Stimulated activated CD4-positive, alpha-beta T cell treated with anti-CD3 and anti-CD28 coated beads, Interleukin-2, amount 100 ng/mL, for 24 hours (primary cell): ENCODE measurements around the gene SPSB4.

Experiments used
- DNase-seq, 2 donors: peaks; one replicate each; pipeline ENCODE4 v3.0.0-alpha.2; 2020

SPSB4 gene

DNA sequence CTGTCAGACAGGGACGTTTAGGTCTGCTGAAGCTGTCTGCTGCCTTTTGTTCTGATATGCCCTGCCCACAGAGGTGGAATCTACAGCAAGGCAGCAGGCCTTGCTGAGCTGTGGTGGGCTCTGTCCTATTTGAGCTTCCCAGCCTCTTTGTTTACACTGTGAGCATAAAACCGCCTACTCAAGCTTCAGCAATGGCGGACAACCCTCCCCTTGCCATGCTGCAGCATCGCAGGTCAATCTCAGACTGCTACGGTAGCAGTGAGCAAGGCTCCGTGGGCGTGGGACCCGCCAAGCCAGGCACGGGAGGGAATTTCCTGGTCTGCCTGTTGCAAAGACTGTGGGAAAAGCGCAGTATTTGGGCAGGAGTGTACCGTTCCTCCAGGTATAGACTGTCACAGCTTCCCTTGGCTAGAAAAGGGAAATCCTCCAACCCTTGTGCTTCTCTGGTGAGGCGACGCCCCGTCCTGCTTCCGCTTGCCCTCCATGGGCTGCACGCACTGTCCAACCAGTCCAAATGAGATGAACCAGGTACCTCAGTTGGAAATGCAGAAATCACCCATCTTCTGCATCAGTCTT, 71.4 kb downstream of the SPSB4 start:
- no peak for DNase-seq

DNA sequence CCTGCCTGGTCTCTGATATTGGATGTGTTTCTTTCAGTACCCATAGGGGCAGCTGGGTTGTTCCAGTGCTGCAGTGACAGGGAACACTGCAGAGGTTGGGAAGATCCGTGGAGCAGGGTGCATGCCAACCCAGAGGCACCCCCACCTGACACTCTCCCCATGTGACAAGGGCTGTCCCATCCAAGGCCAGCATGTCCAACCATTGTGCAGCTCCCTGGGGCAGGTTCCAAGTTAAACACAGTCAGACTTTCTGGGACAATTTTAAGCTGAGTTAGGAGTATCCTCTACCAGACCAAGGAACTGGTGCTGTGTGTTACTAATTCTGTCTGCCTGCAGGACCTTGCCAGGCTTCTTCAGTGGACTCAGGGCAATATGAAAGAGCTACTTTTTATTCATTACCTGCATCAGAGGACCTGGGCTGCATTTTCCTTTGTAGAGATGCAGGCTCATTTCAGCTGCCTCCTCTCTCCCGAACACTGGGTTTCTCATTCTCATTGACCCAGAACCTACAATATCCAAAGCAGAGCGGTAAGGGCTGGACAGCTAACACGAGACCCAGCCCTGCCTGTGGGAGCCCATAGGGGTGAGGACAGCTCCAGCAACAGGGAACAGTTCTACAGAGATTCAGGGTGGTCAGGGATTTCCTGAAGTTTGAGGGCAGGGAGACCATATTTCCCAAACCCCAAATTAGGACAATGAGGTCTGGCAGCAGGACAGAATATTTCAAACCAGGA, 72.7 kb downstream of the SPSB4 start:
- no peak for DNase-seq

DNA sequence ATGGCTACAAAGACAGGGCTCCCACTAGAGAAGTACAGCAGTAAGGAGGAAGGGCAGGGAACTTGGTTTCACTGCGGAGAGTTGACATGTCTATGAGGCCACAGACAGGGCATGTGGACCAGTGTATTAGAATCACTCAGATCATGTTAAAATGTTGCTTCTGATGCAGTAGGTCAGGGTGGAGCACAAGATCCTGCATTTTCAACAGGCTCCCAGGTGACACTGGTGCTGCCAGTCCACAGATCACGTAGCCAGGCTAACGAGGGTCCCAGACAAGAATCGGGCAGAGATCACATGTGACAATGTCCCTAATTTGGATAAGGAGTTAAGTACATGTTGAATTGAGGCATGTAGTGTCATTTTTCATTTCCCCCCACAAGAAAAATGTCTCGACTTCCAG, 73.6 kb downstream of the SPSB4 start:
- no peak for DNase-seq

DNA sequence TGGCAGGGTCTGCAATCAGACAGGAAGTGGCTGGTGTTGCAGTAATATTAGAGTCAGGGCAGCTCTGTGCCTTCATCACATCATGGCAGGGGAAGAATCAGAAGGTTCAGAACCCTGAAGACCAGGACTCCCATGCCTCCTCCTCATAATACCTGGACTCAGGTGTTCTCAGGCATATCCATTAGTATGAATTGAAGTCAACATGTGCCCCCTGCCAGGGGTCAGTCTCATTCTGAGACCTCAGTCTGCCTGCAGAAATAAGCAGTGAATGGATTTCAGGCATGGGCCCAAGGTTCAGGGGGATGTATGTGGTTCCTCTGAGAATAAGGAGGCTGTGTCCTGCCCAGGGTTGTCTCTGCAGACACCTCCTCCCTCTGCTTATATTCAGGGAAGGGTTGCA, 74.2 kb downstream of the SPSB4 start:
- no peak for DNase-seq

DNA sequence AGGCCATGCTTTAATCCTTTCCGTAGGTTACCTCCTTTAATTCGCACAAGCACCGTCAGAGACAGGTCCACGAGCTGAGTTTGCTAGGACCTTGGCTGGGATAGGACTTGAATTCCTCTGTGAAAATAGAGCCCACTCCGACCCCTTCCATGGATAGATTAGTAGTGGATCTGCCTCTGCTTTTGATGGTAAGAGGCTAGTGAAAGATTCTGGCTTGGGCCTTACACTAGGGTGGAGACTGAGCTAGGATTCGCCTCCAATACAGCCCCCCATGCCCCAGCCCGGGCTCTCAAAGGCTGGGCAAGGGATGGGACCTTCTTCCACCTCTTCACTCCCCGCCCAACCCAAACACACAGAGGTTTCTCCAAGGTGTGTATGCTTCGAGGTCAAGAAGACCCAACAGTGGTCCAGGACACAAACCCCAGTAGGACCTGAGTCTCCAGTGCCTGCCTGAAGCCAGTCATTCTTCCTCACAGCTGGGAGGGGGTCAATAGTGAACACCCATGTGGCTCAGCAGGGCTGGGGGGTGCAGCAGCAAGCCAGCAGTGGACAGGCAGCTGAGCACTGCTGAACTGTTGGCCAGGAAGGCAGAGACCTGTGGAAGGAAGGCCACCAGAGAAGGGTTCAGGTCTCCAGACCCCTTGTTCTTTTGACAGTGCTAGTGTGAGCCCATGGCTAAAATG, 75.7 kb downstream of the SPSB4 start:
- no peak for DNase-seq

DNA sequence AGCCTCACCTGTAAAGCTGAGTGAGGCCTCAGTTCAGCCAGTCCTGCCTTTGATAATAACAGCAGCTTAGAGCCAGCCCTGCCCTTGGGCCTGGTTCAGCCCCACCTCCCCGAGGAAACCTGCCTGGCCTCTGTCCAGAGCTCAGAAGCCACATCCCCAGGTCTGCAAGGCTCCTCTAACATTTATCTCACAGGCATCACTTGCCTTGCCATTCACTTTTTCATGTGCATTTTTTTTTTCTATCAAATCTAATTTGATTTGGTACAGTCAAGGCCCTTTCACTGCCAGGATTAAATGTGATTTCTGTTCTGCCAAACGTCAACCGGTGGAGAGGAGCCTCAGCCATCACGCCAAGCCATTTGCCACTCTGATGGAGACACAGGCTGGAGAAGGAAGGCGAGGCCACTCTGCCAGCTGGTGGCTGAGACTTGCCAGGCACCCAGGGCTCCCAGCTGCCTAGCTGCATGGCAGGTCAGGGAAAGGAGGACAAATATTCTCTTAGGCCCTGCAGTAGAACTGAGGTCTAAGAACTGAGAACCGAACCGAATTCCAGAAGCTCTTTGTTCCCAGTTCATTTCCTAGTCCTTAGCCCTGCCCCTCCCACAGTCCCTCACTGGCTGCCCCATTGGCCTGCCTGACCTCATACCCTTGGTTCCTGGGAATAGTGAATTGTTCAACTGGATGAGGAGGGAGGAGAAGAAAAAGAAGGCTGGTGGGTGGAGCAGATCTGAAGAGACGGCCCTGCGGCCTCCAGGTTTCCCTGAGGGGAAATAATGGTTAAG, 76.4 kb downstream of the SPSB4 start:
- no peak for DNase-seq

DNA sequence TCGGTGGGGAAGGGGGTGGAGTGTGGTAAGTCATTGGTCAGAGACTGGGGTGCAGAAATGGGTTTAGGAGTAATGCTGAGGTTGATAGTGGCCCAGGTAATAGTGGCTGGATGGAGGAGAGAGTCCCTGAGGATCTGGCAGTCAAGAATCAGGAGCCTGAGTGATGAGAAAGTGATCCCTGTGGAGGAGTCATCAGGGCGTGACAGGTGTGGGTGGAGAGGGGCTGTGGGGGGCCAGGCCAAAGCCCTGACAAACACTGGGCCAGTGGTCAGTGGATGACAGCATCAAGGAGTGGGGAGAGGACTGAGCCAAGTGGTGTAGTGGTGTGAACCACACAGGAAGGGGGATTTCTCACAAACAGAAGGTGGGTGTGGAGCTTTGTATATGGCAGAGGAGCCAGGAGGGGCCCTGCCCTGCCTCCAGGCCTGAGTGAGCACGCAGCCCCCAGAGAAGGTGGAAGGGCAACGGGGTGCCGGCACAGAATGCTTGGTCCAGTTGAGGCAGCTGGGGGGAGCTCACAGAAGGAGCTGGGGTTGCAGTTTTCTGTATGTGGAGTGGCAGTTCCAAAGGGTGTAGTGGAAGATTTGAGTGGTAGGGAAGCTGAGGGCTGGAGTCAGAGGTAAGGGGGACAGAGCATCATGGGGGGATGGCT, 77.1 kb downstream of the SPSB4 start:
- no peak for DNase-seq

DNA sequence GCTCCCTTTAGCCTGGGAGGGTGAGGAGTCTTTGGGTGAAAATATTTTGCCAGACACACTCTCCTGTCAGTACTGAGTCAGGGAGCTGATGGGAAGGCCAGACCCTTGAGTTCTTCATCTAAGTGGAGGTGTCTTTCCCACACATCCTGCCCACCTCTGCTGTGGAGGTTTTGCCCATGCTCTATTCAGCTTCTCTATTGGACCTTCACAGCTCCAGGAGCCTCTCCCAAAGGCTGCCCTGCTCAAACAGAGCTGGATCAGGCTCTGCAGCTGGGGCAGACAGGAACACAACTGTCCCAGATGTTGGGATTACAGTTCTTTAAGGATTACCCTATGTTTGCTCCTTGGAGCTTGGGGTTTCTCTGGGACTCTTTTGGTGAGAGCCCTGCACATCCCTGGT, 77.9 kb downstream of the SPSB4 start:
- DNase-seq: no peak

DNA sequence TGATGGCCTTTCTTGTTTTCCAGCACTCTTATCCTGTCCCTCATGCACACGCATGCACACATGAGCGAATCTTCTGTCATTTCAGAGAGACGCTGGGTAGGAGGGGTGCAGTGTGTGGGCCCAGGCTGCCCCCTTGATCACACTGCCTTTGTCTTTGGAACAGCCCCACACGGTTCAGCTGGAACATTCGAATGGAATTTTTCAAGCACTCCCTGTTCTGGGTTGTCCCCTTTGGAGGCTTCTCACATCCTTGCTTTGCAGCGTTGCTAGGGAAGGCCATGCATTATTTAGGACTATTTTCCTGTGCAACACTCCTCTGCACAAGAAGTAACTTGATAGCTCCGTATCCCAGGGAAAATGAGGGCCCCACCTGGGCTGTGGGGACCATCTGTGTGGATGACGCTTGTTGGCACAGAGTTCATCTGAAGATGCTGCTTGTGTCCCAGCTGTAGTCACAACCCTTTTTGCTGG, 78.4 kb downstream of the SPSB4 start:
- no peak for DNase-seq

DNA sequence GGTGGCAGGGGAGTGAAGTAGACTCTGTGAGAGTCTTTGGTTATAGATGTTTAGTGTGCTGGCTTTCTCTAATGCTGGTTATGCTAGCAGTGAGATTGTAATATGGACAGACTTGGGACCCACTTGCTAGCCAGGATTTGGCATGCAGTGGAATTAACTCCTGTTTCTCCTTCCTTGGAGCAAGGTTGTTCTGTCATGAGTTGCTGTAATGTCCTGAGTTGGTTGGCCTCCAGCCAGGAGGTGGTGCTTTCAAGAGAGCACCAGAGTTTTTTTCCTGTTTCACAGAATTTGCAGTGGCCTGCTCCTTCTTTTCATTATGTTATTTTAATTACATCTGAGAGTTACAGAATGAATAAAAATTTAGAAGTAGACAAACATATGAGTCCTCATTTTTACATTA, 92.4 kb downstream of the SPSB4 start:
- DNase-seq: no peak

DNA sequence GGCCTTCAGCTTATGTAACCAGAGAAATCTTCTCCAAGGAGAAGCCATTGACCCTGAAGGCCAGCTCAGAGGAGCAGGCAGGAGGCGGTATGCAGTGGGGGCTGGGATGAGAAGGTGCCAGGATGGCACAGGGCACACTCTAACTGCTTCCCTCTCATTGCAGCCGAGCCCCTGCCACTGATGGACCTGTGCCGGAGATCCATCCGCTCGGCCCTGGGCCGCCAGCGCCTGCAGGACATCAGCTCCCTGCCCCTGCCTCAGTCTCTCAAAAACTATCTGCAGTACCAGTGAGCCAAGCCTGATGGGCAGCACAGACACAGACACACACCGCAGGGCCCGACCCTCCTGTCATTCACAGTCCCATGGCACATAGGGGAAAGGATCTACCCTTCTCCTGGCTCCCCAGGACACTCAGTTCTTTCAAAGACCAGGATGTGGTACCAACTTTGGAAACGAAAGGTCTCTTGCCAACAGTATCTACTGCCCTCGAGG, 95.9 kb downstream of the SPSB4 start:
- DNase-seq: no peak

DNA sequence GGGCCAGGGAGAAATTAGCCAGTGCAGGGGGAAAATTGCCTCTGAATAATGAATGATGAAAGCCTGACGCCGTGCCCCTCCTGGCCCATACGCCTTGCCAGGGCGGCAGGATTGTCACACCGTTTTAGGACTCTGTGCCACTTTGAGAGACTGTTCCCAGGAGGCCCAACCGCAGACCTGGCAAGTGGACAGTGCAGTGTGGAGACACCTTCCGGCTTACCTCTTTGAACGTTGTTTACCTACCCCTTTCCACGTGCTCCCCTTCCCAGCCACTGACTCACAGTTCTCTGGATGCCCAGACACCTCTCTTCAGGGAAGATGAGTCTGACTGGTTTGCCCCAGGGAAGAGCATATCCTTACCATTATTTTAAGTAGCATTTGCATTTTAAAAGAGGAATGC, 96.5 kb downstream of the SPSB4 start:
- no peak for DNase-seq

DNA sequence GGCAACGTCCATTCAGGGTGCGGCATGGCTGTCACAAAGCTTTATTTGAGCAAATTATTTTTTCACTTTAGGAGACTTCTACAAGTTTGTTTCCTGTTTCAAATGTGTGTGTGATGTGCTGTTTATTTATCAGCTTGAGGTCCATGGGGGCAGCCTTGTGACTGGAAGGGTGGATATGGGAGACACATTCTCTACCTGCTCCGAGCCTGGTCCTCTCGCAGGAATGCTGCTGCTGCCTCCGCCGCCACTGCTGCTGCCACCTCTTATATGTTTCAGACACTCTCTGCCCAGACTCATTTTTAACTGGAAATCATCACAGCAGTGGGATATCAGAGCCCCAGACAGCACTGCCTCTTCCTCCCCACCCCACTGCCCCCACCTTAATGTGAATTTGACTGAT, 97.0 kb downstream of the SPSB4 start:
- no peak for DNase-seq

DNA sequence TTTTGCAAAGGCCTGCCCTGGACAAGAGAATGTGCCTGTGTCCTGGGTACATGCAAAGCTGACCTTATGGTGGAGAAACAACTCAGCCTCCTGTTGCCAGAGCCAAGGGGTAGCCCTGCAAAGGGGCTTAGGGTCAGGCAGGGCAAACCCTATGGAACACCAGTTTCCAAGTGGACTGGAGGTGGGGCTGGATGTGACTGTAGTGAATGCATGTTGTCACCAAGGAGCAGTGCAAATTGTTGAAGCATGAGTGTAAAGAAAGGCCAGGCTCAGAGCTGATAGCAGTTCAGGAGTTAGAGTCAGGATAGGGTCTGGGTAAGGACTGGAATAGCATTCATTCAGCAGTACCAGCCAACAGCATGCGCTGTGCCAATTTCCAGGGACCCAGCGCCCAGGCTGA, 97.6 kb downstream of the SPSB4 start:
- DNase-seq: no peak

DNA sequence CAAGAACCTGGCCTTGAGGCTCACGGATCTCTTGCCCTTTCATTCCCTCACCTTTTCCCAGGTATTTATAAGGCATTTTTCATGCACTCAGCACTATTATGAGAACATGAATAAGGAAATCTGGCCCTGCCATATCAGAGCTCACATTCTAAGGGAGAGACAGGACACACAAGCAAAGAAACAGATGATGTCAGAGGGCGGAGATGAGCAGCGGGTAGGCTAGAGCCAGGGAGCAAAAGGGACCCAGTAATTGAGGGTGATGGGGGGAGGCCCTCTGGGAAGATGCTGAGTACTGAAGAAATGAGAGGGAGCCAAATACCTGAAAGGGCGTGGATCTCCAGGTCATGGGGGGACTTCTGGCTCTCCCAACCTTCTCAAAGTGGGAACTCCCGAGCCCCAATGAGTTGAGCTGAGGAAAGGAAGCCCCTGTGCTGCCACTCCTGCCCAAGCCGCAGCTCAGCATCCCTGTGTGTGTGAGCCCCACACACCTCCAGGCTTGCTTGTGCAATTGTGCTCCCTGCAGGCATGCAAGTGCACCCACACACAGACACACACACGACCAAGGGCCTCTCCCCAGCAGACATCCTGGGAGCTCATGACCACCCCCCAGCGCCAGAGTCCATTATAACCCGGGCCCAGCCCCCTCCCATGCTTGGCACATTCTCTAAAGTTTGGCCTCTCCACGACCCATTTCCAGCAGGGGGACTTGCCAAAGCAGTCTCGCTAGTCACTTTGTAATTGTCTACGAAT, 99.1 kb downstream of the SPSB4 start:
- no peak for DNase-seq

DNA sequence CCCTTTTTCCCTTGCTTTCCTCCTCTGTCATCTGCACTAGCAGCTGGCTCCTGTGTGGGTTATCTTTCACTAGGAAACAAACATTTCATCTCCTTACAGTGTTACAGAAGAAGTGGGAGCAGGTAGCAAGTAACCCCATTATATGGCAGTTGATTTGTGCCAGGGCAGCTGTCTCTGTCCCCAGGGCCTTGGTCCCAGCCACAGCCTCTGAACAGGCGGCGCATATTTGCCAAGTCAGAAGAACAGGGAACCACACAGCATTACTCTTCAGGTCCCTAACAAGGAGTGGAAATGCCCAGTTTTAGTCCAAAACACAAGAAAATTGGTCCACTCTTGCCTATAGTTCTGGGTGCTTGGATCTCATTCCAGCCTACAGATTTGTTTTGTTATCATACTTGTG, 99.8 kb downstream of the SPSB4 start:
- no peak for DNase-seq

DNA sequence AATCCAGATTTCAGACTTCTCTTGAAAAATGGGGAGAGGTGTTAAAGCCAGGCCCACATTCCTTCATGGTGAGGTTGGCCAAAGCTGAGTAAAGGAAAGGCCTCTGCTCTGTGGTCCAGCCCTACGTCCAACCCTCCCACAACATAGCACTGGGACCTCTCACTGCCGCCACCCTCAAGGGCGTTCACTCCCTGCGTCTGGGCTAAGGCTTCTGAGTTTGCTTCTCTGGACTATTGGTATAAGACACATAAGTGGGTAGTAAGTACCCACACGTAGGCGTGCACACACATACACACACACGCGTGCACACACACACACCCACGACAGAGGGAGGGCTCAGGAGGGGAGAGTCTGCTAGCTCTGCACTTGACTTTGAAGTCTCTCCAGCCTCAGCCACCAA, 100.3 kb downstream of the SPSB4 start:
- DNase-seq: no peak

DNA sequence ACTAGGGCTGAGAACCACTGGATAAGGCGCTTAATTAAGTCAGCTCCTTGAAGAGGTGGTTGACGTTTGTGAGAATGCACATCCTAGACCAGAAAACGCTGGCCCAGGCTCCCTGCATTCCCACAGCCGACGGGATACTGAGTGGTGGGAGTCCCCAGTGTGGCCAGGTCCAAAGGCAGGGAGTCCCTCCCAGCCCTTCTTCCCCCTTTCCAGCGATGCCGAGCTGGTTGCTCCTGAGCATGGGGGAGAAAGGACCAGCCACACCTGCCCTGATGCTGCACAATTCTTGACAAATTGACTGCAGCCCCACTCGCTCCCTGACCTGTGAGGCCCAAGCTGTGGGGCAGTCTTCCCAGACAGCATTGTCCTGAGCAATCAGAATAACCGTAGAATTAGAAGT, 101.0 kb downstream of the SPSB4 start:
- DNase-seq: no peak

DNA sequence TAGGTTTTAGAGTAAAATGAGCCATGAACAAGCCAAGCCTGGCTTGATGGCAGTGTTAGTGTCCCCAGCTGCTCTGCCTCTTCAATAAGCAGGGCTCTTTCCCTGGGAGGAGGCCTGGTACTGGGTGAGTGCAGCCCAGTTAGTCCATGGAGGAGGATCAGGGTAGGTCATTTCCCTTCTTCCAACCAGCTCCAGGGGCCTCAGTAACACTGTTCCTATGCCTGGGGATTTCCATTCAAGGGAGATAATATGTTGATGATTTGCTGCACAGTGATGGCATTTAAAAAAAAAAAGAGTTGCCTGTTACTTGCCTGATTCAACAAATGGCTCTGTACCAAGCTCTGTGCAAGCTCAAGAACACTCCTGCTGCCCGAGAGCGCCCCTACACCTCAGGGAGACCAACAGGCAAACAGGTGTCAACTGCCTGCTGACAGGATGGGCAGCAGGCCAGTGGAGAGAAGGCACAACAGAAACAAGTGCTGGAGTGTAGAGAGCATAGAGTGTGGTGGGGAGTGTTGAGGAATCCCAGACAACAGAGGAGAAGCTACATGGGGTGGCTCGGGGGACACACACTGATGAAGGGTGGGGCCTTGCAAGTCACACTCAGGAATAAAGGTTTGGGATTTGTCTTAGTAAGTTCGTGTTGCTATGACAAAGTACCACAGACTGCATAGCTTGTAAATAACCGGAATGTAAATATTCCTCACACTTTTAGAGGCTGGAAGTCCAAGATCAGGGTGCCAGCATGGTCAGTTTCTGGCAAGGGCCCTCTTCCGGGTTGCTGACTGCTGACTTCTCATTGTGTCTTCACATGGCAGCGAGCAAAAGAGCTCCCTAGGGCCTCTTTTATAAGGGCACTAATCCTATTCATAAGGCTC, 101.9 kb downstream of the SPSB4 start:
- no peak for DNase-seq

DNA sequence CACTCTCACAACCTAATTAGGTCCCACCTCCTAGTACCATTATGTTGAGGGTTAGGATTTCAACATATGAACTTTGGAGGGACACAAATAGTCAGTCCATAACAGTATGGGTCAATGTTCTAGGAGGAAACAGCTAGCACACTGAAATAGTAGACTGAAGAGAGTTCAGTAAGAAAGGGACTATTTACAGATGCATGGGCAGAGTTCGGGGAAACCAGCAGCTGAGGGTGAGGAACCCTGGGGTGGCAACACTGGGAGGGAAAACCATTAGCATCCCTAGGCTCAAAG, 102.5 kb downstream of the SPSB4 start:
- DNase-seq: no peak

DNA sequence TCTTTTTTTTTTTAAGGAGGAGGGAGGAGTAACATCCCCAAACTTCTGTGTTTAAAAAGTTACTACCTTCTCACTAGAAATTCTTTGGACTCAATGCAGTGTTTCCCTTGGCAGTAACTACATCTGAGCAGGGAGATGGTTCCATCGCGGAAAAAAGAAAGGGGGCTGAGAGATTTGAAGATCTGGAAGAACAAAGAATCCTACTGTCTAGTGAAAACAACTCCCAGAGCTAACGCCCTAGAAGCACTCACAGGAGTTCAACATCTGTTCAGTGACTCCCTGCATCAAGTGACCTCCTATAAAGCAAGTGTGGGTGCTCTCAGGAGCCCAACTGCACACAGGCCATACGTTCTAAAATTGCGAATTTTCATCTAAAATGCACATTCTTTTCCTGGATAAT, 113.7 kb downstream of the SPSB4 start:
- DNase-seq: no peak
